IMR-90 (cell line): ENCODE data around the gene MMP20. TPM values are rescaled to one million over a fixed set of nuclear protein-coding genes. Genes with fewer than 3 reads are reported as not detected.

Experiments
- ATAC-seq: fragments of 200-7000 bp; cut with Tn5 transposase; 2 replicates; pipeline ENCODE4 v1.9.1; 2020; ENCODE audit warnings: low read depth, mild to moderate bottlenecking, moderate library complexity
- BruUV-seq: library from RNA; stranded (reverse); fragments of 400-500 nt; replicated peaks from 2 replicates; lab custom pipeline; 2021; lab: Mats Ljungman, UMichigan
- CTCF ChIA-PET: fragments of 300-600 bp; formaldehyde crosslinking; extraction: SDS; loops from one replicate; lab custom pipeline; 2021; ENCODE audit warnings: antibody characterized with exemption; lab: Yijun Ruan, JAX
- POLR2A ChIA-PET: fragments of 300-600 bp; sonication (Branson Sonifier 250); formaldehyde crosslinking; loops from one replicate; lab custom pipeline; 2022; ENCODE audit warnings: antibody characterized with exemption; ENCODE audit not compliant: unreplicated experiment; lab: Charles Lee
- DNase-seq: peaks from one replicate; pipeline ENCODE4 v3.0.0; 2013
- H2AFZ ChIP-seq: replicated peaks from 2 replicates; pipeline ENCODE3; 2013; ENCODE audit warnings: low read length, mild to moderate bottlenecking; ENCODE audit not compliant: poor library complexity
- H2AK5ac ChIP-seq: 2 replicates; pipeline ENCODE4 v1.6.1; 2013; ENCODE audit warnings: low read depth, low read length, inconsistent platforms
- H2AK9ac ChIP-seq: replicated peaks from 2 replicates; pipeline ENCODE3; 2013; ENCODE audit warnings: mild to moderate bottlenecking, low read depth, low read length, moderate library complexity; ENCODE audit not compliant: poor library complexity
- H2BK120ac ChIP-seq: 2 replicates; pipeline ENCODE4 v1.6.1; 2013; ENCODE audit warnings: low read depth, low read length, inconsistent platforms
- H2BK15ac ChIP-seq: 3 replicates; pipeline ENCODE4 v1.6.1; 2013; ENCODE audit warnings: low read depth, low read length, inconsistent platforms
- H2BK20ac ChIP-seq: 2 replicates; pipeline ENCODE4 v1.6.1; 2013; ENCODE audit warnings: low read depth, mild to moderate bottlenecking, inconsistent platforms, low read length, moderate library complexity
- H2BK5ac ChIP-seq: 2 replicates; pipeline ENCODE4 v1.6.1; 2013; ENCODE audit warnings: mild to moderate bottlenecking, low read depth, low read length, inconsistent platforms; ENCODE audit not compliant: poor library complexity, severe bottlenecking
- H3K14ac ChIP-seq: replicated peaks from 2 replicates; pipeline ENCODE4 v1.6.1; 2013; ENCODE audit warnings: low read depth, low read length, inconsistent platforms
- H3K18ac ChIP-seq: 2 replicates; pipeline ENCODE4 v1.6.1; 2013; ENCODE audit warnings: low read depth, low read length, control low read depth
- H3K23ac ChIP-seq: 2 replicates; pipeline ENCODE4 v1.6.1; 2013; ENCODE audit warnings: low read depth, low read length, inconsistent platforms
- H3K27ac ChIP-seq: 2 replicates; pipeline ENCODE4 v1.5.1; 2013; ENCODE audit warnings: mild to moderate bottlenecking, control low read depth, low read length; ENCODE audit not compliant: insufficient read depth
- H3K27me3 ChIP-seq: 2 replicates; pipeline ENCODE4 v1.6.1; 2013; ENCODE audit warnings: low read length; ENCODE audit not compliant: control insufficient read depth, insufficient read depth
- H3K36me3 ChIP-seq: 2 replicates; pipeline ENCODE4 v1.6.1; 2013; ENCODE audit warnings: low read length, mixed read lengths; ENCODE audit not compliant: control insufficient read depth, insufficient read depth
- H3K4ac ChIP-seq: 2 replicates; pipeline ENCODE4 v1.6.1; 2013; ENCODE audit warnings: low read depth, low read length, inconsistent platforms
- H3K4me1 ChIP-seq: 2 replicates; pipeline ENCODE4 v1.6.1; 2013; ENCODE audit warnings: low read length, mixed read lengths; ENCODE audit not compliant: control insufficient read depth, insufficient read depth
- H3K4me2 ChIP-seq: 2 replicates; pipeline ENCODE4 v1.6.1; 2013; ENCODE audit warnings: low read depth, mild to moderate bottlenecking, control low read depth, low read length, moderate library complexity
- H3K4me3 ChIP-seq: 2 replicates; pipeline ENCODE4 v1.5.1; 2013; ENCODE audit warnings: low read depth, mild to moderate bottlenecking, control low read depth, low read length, moderate library complexity; ENCODE audit not compliant: insufficient read depth
- H3K56ac ChIP-seq: 2 replicates; pipeline ENCODE4 v1.6.1; 2013; ENCODE audit warnings: low read length, inconsistent platforms; ENCODE audit not compliant: insufficient read depth; ENCODE audit errors: extremely low read depth
- H3K79me1 ChIP-seq, 2 experiments: 2 replicates each; pipeline ENCODE4 v1.6.1; 2013; ENCODE audit warnings: low read length in 2 of 2, inconsistent platforms in 1 of 2, low read depth in 1 of 2
- H3K9ac ChIP-seq: 2 replicates; pipeline ENCODE4 v1.6.1; 2013; ENCODE audit warnings: low read depth, low read length, control low read depth
- H3K9me1 ChIP-seq: 2 replicates; pipeline ENCODE4 v1.6.1; 2013; ENCODE audit warnings: low read length, inconsistent platforms; ENCODE audit not compliant: insufficient read depth
- H3K9me3 ChIP-seq: 2 replicates; pipeline ENCODE4 v1.6.1; 2013; ENCODE audit warnings: low read length; ENCODE audit not compliant: control insufficient read depth, insufficient read depth
- H4K20me1 ChIP-seq: 2 replicates; pipeline ENCODE4 v1.6.1; 2013; ENCODE audit warnings: low read length, inconsistent platforms; ENCODE audit not compliant: insufficient read depth
- H4K5ac ChIP-seq: 2 replicates; pipeline ENCODE4 v1.6.1; 2013; ENCODE audit warnings: mild to moderate bottlenecking, low read depth, low read length, control low read depth
- H4K8ac ChIP-seq, 2 experiments: 2 replicates each; pipeline ENCODE4 v1.6.1; 2013; ENCODE audit warnings: low read depth in 2 of 2, low read length in 2 of 2, control low read depth in 1 of 2, inconsistent platforms in 1 of 2
- H4K91ac ChIP-seq: 2 replicates; pipeline ENCODE4 v1.6.1; 2013; ENCODE audit warnings: low read depth, low read length, inconsistent platforms; ENCODE audit not compliant: insufficient read depth
- BHLHE40 ChIP-seq: fragments of 150-350 bp; IDR thresholded peaks from 2 replicates; pipeline ENCODE4 v1.6.1; 2016; ENCODE audit warnings: mild to moderate bottlenecking, low read depth, low read length
- CEBPB ChIP-seq: IDR thresholded peaks from 2 replicates; pipeline ENCODE4 v1.6.1; 2012; ENCODE audit warnings: low read depth, low read length, improper control_type of control experiment
- CHD1 ChIP-seq: IDR thresholded peaks from 2 replicates; pipeline ENCODE4 v1.6.1; 2012; ENCODE audit warnings: low read depth, low read length, improper control_type of control experiment
- ELK1 ChIP-seq: fragments of 150-350 bp; IDR thresholded peaks from 2 replicates; pipeline ENCODE4 v1.6.1; 2016; ENCODE audit warnings: low read depth, mild to moderate bottlenecking, low read length, moderate library complexity, borderline replicate concordance
- FOS ChIP-seq: fragments of 150-350 bp; IDR thresholded peaks from 2 replicates; pipeline ENCODE4 v1.6.1; 2016; ENCODE audit warnings: low read depth, low read length
- MAFK ChIP-seq: IDR thresholded peaks from 2 replicates; pipeline ENCODE4 v1.6.1; 2012; ENCODE audit warnings: low read depth, low read length, improper control_type of control experiment
- NFE2L2 ChIP-seq: fragments of 150-350 bp; IDR thresholded peaks from 2 replicates; pipeline ENCODE4 v1.6.1; 2016; ENCODE audit warnings: low read depth, mild to moderate bottlenecking, low read length
- POLR2A ChIP-seq: IDR thresholded peaks from 2 replicates; pipeline ENCODE4 v1.6.1; 2012; ENCODE audit warnings: mild to moderate bottlenecking, low read depth, low read length
- RFX5 ChIP-seq: IDR thresholded peaks from 2 replicates; pipeline ENCODE4 v1.8.0; 2012; ENCODE audit warnings: low read depth, mild to moderate bottlenecking, low read length, moderate library complexity
- SMC3 ChIP-seq: fragments of 150-350 bp; IDR thresholded peaks from 2 replicates; pipeline ENCODE4 v1.6.1; 2016; ENCODE audit warnings: low read depth, mild to moderate bottlenecking, antibody characterized with exemption, low read length, moderate library complexity
- WGBS, 2 experiments: methylation state at CpG; one replicate each; pipeline versions ENCODE4 v1.1.5 to v1.1.7; 2013; ENCODE audit warnings: missing lambda C conversion rate in 2 of 2; ENCODE audit not compliant: insufficient read length in 1 of 2; ENCODE audit errors: extremely low coverage in 2 of 2; 5-methylcytosine and 5-hydroxymethylcytosine counted together
- dilution Hi-C: fragments of 300-500 bp; cut with HindIII; formaldehyde crosslinking; loops from one replicate; pipeline ENCODE4 v1.14.3; 2018; ENCODE audit warnings: low sequenced_read_pairs; ENCODE audit not compliant: unreplicated experiment
- in situ Hi-C: fragments of 300-500 bp; cut with MboI; formaldehyde crosslinking; loops from 3 replicates; pipeline ENCODE4 v1.14.3; 2019; ENCODE audit warnings: low sequenced_read_pairs, inconsistent platforms, mixed read lengths
- intact Hi-C: fragments of 100-400 bp; cut with micrococcal nuclease; formaldehyde crosslinking; loops from 2 replicates; pipeline ENCODE4 v1.10.0; 2022
- polyA plus RNA-seq, 3 experiments: library from polyadenylated mRNA; depleted of rRNA; stranded (reverse); fragments of >200 nt; gene quantifications; 2 replicates each; pipeline ENCODE4 v1.2.3, GENCODE V29; 2012; ENCODE audit warnings: low replicate concordance in 1 of 3
- total RNA-seq: library from RNA; depleted of rRNA; stranded (reverse); fragments of >200 nt; gene quantifications from 2 replicates; pipeline ENCODE4 v1.2.3, GENCODE V29; 2012

The MMP20 gene
- total and polyA plus RNA-seq, 2 of the 4 experiments (the other 2 are of a cell fraction): not detected

- in situ Hi-C loops (no loop called here), dilution Hi-C loops (no loop called here), intact Hi-C loops (no loop called here)
- H2BK5ac ChIP-seq: peak overlapping the region; percentile 89
- H3K4ac ChIP-seq: peak overlapping the region; percentile 63; the same call in 1 of the 2 replicates
- H3K23ac ChIP-seq: 0 out of 2 replicates have a peak overlapping the region, but pooled peaks have one; percentile 6
- no peaks in the 10 kb centered on the region for H3K79me1 ChIP-seq
- no peak overlapping the region for H2AK5ac ChIP-seq
- no peak overlapping the region; the same call in 1 of the 2 replicates for H3K18ac ChIP-seq
- H2BK15ac ChIP-seq: no peak overlapping the region; the same call in 2 of the 3 replicates
- H3K4me1 ChIP-seq: peaks cover 8% of the 10 kb centered on the region; the same call in 1 of the 2 replicates
- DNase-seq (peak; percentile 95), ATAC-seq (peak; percentile 90)
- H3K4me3 ChIP-seq: no peak overlapping the region
- H2BK20ac ChIP-seq: peak overlapping the region; percentile 73
- peaks cover 17% of the 10 kb centered on the region for H3K9me1 ChIP-seq
- ChIA-PET POLR2A (no interaction called here), CTCF (interaction anchor here (1.5 kb wide), 1 partner anchor 15 kb away, joined by 3 read pairs; no protein-coding TSS in a partner anchor)
- H3K27me3 ChIP-seq: no peaks in the 10 kb centered on the region
- BruUV-seq: no TSS peak
- H3K4me2 ChIP-seq: peak overlapping the region; percentile 89; the same call in 1 of the 2 replicates
- whole genome bisulfite sequencing, 2 experiments: no CpG with 5 or more reads among the region's 3 CpGs
- no peak overlapping the region for H2AK9ac ChIP-seq
- no peak overlapping the region for H3K27ac ChIP-seq
- peak overlapping the region; percentile 29; the same call in 1 of the 2 replicates for H4K91ac ChIP-seq
- H3K56ac ChIP-seq: no peak overlapping the region
- H3K14ac ChIP-seq: peak overlapping the region; percentile 35; the same call in 1 of the 2 replicates
- H4K8ac ChIP-seq: peak overlapping the region in 1 of 2 experiments; percentile 38; a peak in 1 of 4 replicates
- H3K9ac ChIP-seq: no peak overlapping the region
- no peaks in the 10 kb centered on the region for H3K36me3 ChIP-seq
- peak overlapping the region; percentile 67 for H2BK120ac ChIP-seq
- TF ChIP-seq MAFK (peak; percentile 41; the same call in 1 of the 2 replicates), RFX5 (no peak), BHLHE40 (0 out of 2 replicates have a peak, but pooled peaks have one; percentile 2), SMC3 (no peak), NFE2L2 (peak; percentile 80), CEBPB (peak; percentile 65; the same call in 1 of the 2 replicates), CHD1 (no peak), POLR2A (no peak), FOS (peak; percentile 91), ELK1 (no peak)
- H2AFZ ChIP-seq: no peak overlapping the region
- H4K5ac ChIP-seq: no peak overlapping the region
- no peaks in the 10 kb centered on the region for H3K9me3 ChIP-seq
- peaks cover 4% of the 10 kb centered on the region; the same call in 1 of the 2 replicates for H4K20me1 ChIP-seq
Observed at GRCh38 chr11:102599642-102600261, 25.4 kb downstream of the MMP20 start.
